ENCODE measurements around the gene GMFB.

Gene GMFB

DNA sequence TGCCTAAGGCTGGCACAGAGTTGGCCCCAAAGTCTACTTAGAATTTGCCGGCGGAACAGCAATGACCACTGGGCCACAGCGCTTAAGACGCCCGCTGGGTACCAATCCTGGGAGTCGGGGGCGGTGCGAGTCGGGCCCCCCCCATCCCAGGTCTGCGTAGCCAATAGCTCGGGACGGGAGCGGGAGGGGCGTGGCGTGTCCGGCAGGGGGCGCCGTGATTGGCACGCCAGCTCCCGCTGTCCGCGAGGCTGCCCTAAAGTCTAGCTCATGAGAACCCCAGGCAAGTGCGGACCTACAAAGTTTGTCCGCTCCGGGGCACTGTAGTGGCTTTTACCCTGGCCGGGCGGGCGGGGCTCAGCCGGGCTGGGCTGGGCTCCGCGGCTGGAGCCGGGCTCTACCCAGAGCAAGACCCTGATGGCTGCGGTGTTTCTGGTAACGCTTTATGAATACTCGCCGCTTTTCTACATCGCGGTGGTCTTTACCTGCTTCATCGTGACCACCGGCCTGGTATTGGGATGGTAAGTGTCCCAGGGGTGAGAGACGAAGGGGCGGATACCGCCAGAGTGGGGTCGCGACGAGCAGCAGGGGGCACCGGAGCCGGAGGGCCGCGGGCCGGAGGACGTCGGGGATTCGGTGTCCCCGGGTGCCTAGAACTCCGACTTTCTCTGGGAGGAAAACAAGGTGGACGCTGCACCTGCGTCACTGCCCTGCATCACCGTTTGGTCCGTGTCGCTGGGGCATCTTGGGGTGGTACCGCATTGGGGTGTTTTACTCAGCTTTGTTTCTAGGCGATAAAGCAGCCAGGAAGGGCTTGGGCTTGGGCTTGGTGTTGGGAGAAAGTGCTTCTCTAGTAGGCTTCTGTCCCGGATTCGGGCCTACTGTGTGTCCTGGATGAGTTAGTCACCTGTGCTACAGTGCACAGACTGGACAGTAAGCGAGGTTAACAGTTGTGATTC, 21.0 kb upstream of the GMFB start, which contains the start of gene CGRRF1 (continued):
- TF ChIP-seq, protein P1, sequence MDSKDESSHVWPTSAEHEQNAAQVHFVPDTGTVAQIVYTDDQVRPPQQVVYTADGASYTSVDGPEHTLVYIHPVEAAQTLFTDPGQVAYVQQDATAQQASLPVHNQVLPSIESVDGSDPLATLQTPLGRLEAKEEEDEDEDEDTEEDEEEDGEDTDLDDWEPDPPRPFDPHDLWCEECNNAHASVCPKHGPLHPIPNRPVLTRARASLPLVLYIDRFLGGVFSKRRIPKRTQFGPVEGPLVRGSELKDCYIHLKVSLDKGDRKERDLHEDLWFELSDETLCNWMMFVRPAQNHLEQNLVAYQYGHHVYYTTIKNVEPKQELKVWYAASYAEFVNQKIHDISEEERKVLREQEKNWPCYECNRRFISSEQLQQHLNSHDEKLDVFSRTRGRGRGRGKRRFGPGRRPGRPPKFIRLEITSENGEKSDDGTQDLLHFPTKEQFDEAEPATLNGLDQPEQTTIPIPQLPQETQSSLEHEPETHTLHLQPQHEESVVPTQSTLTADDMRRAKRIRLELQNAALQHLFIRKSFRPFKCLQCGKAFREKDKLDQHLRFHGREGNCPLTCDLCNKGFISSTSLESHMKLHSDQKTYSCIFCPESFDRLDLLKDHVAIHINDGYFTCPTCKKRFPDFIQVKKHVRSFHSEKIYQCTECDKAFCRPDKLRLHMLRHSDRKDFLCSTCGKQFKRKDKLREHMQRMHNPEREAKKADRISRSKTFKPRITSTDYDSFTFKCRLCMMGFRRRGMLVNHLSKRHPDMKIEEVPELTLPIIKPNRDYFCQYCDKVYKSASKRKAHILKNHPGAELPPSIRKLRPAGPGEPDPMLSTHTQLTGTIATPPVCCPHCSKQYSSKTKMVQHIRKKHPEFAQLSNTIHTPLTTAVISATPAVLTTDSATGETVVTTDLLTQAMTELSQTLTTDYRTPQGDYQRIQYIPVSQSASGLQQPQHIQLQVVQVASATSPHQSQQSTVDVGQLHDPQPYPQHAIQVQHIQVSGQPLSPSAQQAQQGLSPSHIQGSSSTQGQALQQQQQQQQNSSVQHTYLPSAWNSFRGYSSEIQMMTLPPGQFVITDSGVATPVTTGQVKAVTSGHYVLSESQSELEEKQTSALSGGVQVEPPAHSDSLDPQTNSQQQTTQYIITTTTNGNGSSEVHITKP (tag by site-specific recombination; IDR thresholded peaks at IDR 0.05), result 0 out of 2 replicates have a peak, but pooled peaks have one; percentile 5
- TF ChIP-seq ZNF521 (tag by site-specific recombination; IDR thresholded peaks at IDR 0.05) (no peak), GLIS1 (tag by site-specific recombination; IDR thresholded peaks at IDR 0.05) (peak; percentile 53), ZNF701 (tag by site-specific recombination; IDR thresholded peaks at IDR 0.05) (no peak), ZNF544 (tag by site-specific recombination; IDR thresholded peaks at IDR 0.05) (no peak), WT1 (tag by site-specific recombination; IDR thresholded peaks at IDR 0.05) (0 out of 2 replicates have a peak, but pooled peaks have one; percentile 19), ZNF23 (tag by site-specific recombination; IDR thresholded peaks at IDR 0.05; ENCODE audit: borderline replicate concordance) (no peak), ZNF133 (tag by site-specific recombination; IDR thresholded peaks at IDR 0.05) (no peak), BCL11A (tag by site-specific recombination; IDR thresholded peaks at IDR 0.05; ENCODE audit: low read depth) (0 out of 2 replicates have a peak, but pooled peaks have one; percentile 43), ZEB2 (tag by site-specific recombination; IDR thresholded peaks at IDR 0.05) (peak; percentile 47; the same call in 1 of the 2 replicates), ZNF600 (tag by site-specific recombination; IDR thresholded peaks at IDR 0.05) (no peak), REPIN1 (tag by site-specific recombination; IDR thresholded peaks at IDR 0.05; ENCODE audit: low read depth) (no peak), ZNF24 (tag by site-specific recombination; IDR thresholded peaks at IDR 0.05) (peak; percentile 39; the same call in 1 of the 2 replicates), ZBTB8A (tag by site-specific recombination; IDR thresholded peaks at IDR 0.05) (peak; percentile 95), ZXDB (tag by site-specific recombination; IDR thresholded peaks at IDR 0.05) (peak; percentile 91), ZSCAN30 (tag by site-specific recombination; IDR thresholded peaks at IDR 0.05) (peak; percentile 29; the same call in 1 of the 2 replicates), ZNF558 (tag by site-specific recombination; IDR thresholded peaks at IDR 0.05) (no peak), OSR2 (tag by site-specific recombination; IDR thresholded peaks at IDR 0.05) (no peak), IKZF3 (tag by site-specific recombination; IDR thresholded peaks at IDR 0.05) (no peak), ZNF394 (tag by site-specific recombination; IDR thresholded peaks at IDR 0.05; ENCODE audit: borderline replicate concordance) (0 out of 2 replicates have a peak, but pooled peaks have one; percentile 32), ZNF433 (tag by site-specific recombination; IDR thresholded peaks at IDR 0.05; ENCODE audit: low read depth) (no peak), ZBTB17 (tag by site-specific recombination; IDR thresholded peaks at IDR 0.05) (peak; percentile 55), ZNF324 (tag by site-specific recombination; IDR thresholded peaks at IDR 0.05) (peak; percentile 55)
- TF ChIP-seq, protein P2, sequence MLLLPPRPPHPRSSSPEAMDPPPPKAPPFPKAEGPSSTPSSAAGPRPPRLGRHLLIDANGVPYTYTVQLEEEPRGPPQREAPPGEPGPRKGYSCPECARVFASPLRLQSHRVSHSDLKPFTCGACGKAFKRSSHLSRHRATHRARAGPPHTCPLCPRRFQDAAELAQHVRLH (tag by site-specific recombination; IDR thresholded peaks at IDR 0.05), result peak; percentile 49; the same call in 1 of the 2 replicates
- TF ChIP-seq, protein P3, sequence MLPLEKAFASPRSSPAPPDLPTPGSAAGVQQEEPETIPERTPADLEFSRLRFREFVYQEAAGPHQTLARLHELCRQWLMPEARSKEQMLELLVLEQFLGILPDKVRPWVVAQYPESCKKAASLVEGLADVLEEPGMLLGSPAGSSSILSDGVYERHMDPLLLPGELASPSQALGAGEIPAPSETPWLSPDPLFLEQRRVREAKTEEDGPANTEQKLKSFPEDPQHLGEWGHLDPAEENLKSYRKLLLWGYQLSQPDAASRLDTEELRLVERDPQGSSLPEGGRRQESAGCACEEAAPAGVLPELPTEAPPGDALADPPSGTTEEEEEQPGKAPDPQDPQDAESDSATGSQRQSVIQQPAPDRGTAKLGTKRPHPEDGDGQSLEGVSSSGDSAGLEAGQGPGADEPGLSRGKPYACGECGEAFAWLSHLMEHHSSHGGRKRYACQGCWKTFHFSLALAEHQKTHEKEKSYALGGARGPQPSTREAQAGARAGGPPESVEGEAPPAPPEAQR (tag by site-specific recombination; IDR thresholded peaks at IDR 0.05), result no peak
- TF ChIP-seq, protein P4, sequence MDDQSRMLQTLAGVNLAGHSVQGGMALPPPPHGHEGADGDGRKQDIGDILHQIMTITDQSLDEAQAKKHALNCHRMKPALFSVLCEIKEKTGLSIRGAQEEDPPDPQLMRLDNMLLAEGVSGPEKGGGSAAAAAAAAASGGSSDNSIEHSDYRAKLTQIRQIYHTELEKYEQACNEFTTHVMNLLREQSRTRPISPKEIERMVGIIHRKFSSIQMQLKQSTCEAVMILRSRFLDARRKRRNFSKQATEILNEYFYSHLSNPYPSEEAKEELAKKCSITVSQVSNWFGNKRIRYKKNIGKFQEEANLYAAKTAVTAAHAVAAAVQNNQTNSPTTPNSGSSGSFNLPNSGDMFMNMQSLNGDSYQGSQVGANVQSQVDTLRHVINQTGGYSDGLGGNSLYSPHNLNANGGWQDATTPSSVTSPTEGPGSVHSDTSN (CRISPR knock-in tag; IDR thresholded peaks at IDR 0.05), result peak; percentile 82; the same call in 1 of the 2 replicates
- TF ChIP-seq, protein P5, sequence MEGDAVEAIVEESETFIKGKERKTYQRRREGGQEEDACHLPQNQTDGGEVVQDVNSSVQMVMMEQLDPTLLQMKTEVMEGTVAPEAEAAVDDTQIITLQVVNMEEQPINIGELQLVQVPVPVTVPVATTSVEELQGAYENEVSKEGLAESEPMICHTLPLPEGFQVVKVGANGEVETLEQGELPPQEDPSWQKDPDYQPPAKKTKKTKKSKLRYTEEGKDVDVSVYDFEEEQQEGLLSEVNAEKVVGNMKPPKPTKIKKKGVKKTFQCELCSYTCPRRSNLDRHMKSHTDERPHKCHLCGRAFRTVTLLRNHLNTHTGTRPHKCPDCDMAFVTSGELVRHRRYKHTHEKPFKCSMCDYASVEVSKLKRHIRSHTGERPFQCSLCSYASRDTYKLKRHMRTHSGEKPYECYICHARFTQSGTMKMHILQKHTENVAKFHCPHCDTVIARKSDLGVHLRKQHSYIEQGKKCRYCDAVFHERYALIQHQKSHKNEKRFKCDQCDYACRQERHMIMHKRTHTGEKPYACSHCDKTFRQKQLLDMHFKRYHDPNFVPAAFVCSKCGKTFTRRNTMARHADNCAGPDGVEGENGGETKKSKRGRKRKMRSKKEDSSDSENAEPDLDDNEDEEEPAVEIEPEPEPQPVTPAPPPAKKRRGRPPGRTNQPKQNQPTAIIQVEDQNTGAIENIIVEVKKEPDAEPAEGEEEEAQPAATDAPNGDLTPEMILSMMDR (tag by site-specific recombination; IDR thresholded peaks at IDR 0.05), result peak; percentile 85
- TF ChIP-seq, protein P6, sequence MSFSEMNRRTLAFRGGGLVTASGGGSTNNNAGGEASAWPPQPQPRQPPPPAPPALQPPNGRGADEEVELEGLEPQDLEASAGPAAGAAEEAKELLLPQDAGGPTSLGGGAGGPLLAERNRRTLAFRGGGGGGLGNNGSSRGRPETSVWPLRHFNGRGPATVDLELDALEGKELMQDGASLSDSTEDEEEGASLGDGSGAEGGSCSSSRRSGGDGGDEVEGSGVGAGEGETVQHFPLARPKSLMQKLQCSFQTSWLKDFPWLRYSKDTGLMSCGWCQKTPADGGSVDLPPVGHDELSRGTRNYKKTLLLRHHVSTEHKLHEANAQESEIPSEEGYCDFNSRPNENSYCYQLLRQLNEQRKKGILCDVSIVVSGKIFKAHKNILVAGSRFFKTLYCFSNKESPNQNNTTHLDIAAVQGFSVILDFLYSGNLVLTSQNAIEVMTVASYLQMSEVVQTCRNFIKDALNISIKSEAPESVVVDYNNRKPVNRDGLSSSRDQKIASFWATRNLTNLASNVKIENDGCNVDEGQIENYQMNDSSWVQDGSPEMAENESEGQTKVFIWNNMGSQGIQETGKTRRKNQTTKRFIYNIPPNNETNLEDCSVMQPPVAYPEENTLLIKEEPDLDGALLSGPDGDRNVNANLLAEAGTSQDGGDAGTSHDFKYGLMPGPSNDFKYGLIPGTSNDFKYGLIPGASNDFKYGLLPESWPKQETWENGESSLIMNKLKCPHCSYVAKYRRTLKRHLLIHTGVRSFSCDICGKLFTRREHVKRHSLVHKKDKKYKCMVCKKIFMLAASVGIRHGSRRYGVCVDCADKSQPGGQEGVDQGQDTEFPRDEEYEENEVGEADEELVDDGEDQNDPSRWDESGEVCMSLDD (tag by site-specific recombination; IDR thresholded peaks at IDR 0.05), result peak; percentile 82
